EL (cell line): Measurements from ENCODE around the gene CACNA1C.

Experiments used
- DNase-seq: peaks from one replicate; pipeline ENCODE4 v3.0.0-alpha.2; 2016

Gene CACNA1C

DNA sequence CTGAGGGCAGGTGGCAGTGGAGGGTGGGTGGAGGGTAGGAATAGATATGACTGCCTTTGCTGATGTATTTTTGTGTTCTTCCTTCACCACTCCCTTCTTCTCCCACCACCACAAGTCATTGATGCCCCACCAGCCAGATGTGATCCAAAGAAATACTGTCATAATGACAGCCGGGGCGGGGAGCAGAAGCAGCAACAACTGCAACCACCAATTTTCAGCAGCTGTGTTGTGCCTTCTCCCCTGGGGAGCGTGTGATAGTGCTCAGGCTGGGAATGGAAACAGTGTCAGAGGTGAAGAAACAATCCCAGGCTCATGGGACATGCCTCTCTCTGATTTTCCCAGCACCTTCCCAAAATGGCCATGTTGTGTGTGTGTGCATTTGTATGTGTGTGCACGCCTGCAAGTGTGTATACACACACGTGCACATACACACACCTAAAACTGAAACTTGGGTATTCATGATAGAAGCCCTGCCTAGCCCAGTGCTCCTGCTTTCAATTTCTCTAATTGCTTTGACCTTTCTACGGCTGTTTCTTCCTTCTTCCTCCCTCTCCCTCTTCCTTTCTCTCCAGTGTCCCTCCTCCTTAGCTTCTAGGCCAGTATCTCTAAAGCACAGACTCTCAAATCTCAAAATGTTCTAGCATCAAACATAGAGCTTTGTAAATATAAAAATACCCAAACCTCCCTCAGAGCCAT lies 442.8 kb downstream of the CACNA1C start:
- no peak for DNase-seq

GRCh38 chr12:2498964-2499500 lies 446.2 kb downstream of the CACNA1C start:
- no peak for DNase-seq

DNA sequence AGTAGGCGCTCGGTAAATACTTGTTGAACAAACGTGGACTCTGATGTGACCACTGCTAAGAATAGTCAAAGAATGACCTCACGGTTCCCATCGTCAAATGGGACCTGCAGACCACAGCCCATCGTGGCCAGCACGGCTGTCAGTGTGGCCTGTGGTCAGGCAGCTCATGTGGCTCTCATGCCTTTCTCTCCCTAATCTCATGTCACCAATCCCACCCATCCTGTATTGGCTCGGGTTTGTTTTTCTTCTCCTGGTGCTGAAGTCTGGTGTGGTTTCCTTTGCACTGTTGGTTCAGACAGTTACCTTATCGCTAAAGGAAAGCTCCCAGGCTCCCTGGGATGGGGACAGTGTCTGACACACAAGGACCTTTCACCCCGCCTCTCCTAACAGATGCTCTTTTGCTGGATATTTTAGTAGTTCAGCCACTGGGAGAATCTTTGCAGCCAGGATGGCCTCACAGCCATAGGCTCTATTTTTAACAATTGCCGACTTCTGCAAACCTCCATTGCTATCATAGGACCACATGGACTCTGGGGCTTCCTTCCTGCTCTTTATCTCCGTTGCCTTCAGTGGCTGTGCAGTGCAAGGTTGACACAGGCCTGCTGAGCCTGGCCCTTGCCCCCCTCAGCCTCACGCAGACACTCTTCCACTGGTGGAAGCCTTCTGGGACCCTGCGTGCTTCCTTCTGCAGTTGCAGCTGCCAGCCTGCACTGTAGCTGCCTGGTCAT lies 448.8 kb downstream of the CACNA1C start:
- DNase-seq = no peak

GRCh38 chr12:2503036-2503435 lies 450.2 kb downstream of the CACNA1C start:
- no peak for DNase-seq

GRCh38 chr12:2503762-2504161 lies 451.0 kb downstream of the CACNA1C start:
- no peak for DNase-seq

DNA sequence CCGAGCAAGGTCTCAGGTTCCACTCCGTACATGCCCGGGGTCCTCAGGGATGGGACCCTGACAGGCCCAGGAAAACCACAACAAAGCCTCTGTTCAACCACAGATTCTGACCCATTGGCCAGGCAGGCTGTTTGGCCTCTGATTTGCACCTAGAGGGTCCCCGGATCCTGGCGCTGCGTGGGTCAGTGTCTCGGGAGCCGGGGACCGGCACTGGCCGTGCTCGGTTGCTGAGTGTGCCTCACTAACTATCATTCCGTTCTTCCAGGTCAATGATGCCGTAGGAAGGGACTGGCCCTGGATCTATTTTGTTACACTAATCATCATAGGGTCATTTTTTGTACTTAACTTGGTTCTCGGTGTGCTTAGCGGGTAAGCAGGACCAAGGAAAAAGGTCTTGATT lies 451.8 kb downstream of the CACNA1C start:
- no peak for DNase-seq

- DNase-seq = no peak
Measured at GRCh38 chr12:2507814-2508213, 455.0 kb downstream of the CACNA1C start.

GRCh38 chr12:2509137-2509536 lies 456.4 kb downstream of the CACNA1C start:
- no peak for DNase-seq

- no peak for DNase-seq
Measured at GRCh38 chr12:2510045-2510444, 457.3 kb downstream of the CACNA1C start.

- no peak for DNase-seq
Measured at GRCh38 chr12:2513141-2514037, 460.6 kb downstream of the CACNA1C start.

- no peak for DNase-seq
Measured at GRCh38 chr12:2514038-2514340, 461.2 kb downstream of the CACNA1C start.

DNA sequence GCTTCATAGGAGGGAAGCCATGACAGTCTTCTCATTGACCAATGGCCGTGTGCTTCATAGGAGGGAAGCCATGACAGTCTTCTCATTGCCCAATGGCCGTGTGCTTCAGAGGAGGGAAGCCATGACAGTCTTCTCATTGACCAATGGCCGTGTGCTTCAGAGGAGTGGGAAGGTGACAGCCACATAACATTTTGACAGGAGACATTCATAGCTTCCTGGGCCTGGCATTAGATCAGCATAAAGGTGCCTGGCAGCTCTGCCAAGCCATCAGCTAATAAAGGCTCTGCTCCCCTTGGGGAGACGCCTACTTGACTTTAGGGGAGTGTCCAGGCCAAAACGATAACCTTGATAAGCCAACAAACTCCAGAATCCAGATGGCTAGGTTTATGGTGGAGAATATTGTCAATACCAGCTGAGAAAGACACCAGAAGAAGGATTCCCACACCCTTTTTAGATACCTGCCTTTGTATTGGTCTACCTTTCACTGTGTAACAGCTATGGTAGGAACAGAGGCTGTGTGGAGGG lies 468.0 kb downstream of the CACNA1C start:
- no peak for DNase-seq

DNA sequence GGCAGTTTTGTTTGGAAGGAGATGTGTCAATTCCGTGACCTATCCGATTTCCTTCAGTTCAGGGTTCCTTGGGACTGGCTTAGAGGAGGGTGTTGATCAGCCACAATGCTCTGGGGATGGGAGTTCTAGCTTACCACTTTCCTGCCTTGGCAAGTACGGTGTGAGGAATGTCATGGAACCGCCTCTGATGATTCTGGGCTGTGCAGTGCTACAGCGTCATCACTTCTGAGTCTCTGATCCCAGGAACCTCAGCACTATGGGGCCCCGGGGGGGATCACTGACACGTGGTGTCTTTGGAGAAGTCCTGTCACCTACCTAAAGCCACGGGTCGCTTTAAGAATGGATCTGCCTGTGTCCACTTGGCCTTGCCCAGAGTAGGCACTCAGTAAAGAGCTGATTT lies 470.5 kb downstream of the CACNA1C start:
- no peak for DNase-seq

DNA sequence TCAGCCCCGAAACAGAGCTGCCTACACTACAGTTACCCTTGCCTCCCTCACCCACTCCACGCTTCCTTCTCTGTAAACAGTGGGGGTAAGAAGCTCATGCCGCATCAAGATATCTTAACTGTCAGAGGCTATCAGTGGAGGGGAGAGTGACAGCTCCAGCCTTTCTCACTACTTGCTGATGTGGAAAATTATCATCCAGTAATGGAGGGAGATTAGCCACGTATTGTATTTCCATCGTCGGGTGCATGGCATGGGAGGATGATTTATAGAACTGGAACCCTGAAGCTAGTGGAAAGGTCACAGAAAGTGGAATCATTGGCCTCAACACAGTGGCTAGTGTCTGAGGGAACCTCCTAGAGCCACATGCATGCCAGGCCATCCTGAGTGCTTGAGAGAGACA lies 471.1 kb downstream of the CACNA1C start:
- DNase-seq = no peak

- no peak for DNase-seq
Measured at GRCh38 chr12:2526371-2526770, 473.6 kb downstream of the CACNA1C start.

DNA sequence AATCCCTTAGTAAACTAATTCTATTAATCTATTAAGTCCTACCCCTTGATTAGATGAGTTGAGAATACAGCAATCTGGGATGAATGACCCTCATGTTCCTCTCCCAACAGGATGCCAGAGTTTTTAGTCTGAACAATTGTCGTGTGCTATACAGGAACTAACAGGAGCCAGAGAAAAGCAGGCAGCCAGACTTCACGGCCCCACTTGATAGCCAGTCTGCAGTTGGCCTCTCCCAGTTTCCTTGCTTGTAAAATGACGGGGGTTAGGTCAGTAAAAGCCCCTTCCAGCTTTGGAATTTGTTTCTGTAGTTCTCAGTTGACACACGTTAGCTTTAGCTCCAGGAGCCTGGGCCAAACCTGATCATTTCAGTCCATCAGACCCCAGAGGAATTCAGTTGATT lies 475.2 kb downstream of the CACNA1C start:
- no peak for DNase-seq

GRCh38 chr12:2529807-2530206 lies 477.0 kb downstream of the CACNA1C start:
- DNase-seq = no peak

DNA sequence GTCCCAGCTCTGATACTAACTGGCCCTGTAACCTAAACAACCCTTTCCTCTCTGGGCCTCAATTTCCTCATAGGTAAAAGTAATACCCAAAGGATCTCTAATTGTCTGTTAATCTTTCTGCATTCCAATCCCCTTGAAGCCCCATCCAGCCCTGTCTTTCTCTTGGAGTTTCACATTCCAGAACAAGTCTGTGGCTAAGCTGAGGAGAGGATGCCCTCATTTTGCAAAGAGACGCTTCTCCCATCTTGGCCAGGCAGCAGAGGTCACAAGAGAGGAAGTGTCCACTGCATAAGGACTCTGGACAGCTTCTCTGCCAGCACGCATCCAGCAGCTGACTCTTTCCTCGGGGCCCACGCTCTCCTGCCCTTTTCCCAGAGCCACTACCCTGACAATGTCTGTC lies 478.6 kb downstream of the CACNA1C start:
- DNase-seq = peak; percentile 4

- no peak for DNase-seq
Measured at GRCh38 chr12:2533036-2533435, 480.2 kb downstream of the CACNA1C start.

- peak; percentile 45 for DNase-seq
Measured at GRCh38 chr12:2535583-2536204, 482.9 kb downstream of the CACNA1C start.

DNA sequence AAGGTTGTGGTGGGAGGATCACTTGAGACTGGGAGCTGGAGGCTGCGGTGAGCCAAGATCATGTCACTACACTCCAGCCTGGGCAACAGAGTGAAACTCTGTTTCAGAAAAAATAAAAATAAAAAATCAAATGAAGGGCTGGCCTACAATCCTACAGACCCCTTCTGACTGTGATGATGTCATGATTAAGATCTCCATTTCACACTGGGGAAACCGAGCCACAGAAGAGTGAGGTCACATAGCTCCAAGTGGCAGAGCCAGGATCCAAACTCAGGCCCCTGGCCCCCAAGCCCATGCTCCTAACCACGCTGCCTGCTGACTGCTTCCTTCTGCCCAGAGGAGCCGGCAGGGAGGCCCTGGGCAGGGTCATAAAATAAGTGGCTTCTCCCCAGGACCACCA lies 483.9 kb downstream of the CACNA1C start:
- no peak for DNase-seq

DNA sequence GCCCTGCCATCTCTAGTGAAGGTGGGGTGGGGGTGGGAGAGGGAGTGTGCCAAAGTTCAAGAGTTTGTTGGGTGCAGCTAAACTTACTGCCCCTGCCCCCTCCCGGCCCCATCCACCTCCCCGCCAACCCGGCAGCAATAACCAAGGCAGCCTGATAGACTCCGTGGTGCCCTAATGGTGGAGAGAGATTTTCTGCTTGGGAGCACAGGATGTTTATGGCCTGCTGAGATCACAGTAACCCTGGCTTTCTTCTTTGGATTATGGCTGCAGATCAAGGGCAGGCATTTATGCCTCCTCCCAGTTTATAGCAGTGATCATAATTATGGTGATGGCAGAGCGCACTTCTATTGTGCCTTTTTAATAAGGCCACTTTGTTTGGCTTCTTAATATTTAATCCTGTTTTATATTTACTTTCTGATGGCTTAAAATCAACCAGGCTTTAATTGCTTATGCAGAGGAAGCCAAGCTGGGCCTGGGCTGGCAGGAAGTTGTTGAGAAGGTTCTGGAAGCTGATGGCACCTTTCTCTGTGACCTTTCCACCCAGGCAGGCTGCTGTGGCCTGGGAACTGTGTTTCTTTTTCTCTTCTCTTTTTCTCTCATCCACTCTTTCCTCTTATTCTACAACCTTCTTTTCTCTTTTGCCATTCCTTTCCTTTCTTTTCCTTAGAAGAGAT lies 485.2 kb downstream of the CACNA1C start:
- no peak for DNase-seq
